K562 (cell line): Measurements from ENCODE around the gene KAZALD1. TPM values are rescaled to one million over a fixed set of nuclear protein-coding genes. Genes with fewer than 3 reads are reported as not detected.
A peak's percentile ranks its signal among the peaks of the same experiment; 100 is the strongest.

ENCODE experiments used
- ATAC-seq: fragments of 200-7000 bp; cut with Tn5 transposase; 3 replicates; pipeline ENCODE4 v1.9.1; 2020; ENCODE audit warnings: moderate library complexity
- BruUV-seq: library from RNA; stranded (reverse); fragments of 400-500 nt; replicated peaks from 2 replicates; lab custom pipeline; 2021; lab: Mats Ljungman, UMichigan
- CTCF ChIA-PET: fragments of 300-600 bp; formaldehyde crosslinking; extraction: SDS; loops from one replicate; lab custom pipeline; 2021; ENCODE audit warnings: low intra/inter-chr PET ratio; lab: Yijun Ruan, JAX
- POLR2A ChIA-PET: fragments of 300-600, 350-650 bp; sonication (Branson Sonifier 250); formaldehyde crosslinking; extraction: SDS; loops from one replicate; lab custom pipeline; 2021; ENCODE audit warnings: antibody characterized with exemption, inconsistent platforms; lab: Yijun Ruan, JAX
- DNase-seq, 4 experiments: peaks; one replicate each; pipeline versions ENCODE4 v3.0.0 to v3.0.0-alpha.2; 2011 to 2018; ENCODE audit warnings: low spot score in 3 of 4, mixed read lengths in 3 of 4; ENCODE audit errors: extremely low read depth in 1 of 4
- FAIRE-seq: peaks from 2 replicates; lab custom pipeline; 2011; peaks lifted over from hg19 to GRCh38; lab: Jason Lieb, UNC
- H2AFZ ChIP-seq: 2 replicates; pipeline ENCODE4 v1.6.0; 2011; ENCODE audit warnings: low read depth, low read length, control low read depth, inconsistent platforms
- H3K27ac ChIP-seq: fragments of 200-600 bp; 3 replicates; pipeline ENCODE4 v1.8.0; 2011; ENCODE audit warnings: low read depth, mild to moderate bottlenecking, control low read depth, inconsistent platforms, low read length, moderate library complexity, mixed read lengths; ENCODE audit errors: extremely low read depth
- H3K27me3 ChIP-seq, 2 experiments: fragments of 300-600 bp in 1 of 2; 2 replicates in 1 of 2; 3 replicates in 1 of 2; pipeline versions ENCODE4 v1.6.0 to v1.8.0; 2011; ENCODE audit warnings: inconsistent platforms in 2 of 2, low read length in 2 of 2, mild to moderate bottlenecking in 1 of 2, mixed read lengths in 1 of 2, moderate library complexity in 1 of 2; ENCODE audit not compliant: control insufficient read depth in 2 of 2, insufficient read depth in 2 of 2
- H3K36me3 ChIP-seq: fragments of 300-600 bp; 3 replicates; pipeline ENCODE4 v1.8.0; 2011; ENCODE audit warnings: mild to moderate bottlenecking, low read length, inconsistent platforms; ENCODE audit not compliant: control insufficient read depth, insufficient read depth
- H3K4me1 ChIP-seq, 2 experiments: fragments of 200-600 bp in 1 of 2; replicated peaks in 1 of 2; 2 replicates in 1 of 2; 3 replicates in 1 of 2; pipeline versions ENCODE4 v1.5.1 to v1.8.0; 2011; ENCODE audit warnings: inconsistent platforms in 2 of 2, low read length in 2 of 2, mild to moderate bottlenecking in 1 of 2, mixed read lengths in 1 of 2, moderate library complexity in 1 of 2; ENCODE audit not compliant: control insufficient read depth in 2 of 2, insufficient read depth in 2 of 2
- H3K4me2 ChIP-seq: 2 replicates; pipeline ENCODE4 v1.6.1; 2011; ENCODE audit warnings: low read length, control low read depth, inconsistent platforms, mixed read lengths; ENCODE audit not compliant: insufficient read depth
- H3K4me3 ChIP-seq: fragments of 200-600 bp; sonication (generic), shearing (Covaris generic); 2 replicates; pipeline ENCODE4 v1.5.1; 2016; ENCODE audit warnings: control low read depth, inconsistent platforms
- H3K79me2 ChIP-seq: fragments of 200-600 bp; 3 replicates; pipeline ENCODE4 v1.8.0; 2011; ENCODE audit warnings: low read length, inconsistent platforms; ENCODE audit not compliant: control insufficient read depth, insufficient read depth
- H3K9ac ChIP-seq, 2 experiments: 2 replicates each; pipeline versions ENCODE4 v1.6.0 to v1.6.1; 2011; ENCODE audit warnings: low read depth in 2 of 2, low read length in 2 of 2, control low read depth in 1 of 2, inconsistent platforms in 1 of 2, mild to moderate bottlenecking in 1 of 2, mixed read lengths in 1 of 2; ENCODE audit not compliant: insufficient read depth in 1 of 2
- H3K9me1 ChIP-seq: one replicate; pipeline ENCODE4 v1.6.0; 2011; ENCODE audit warnings: inconsistent platforms, mild to moderate bottlenecking, low read length, moderate library complexity; ENCODE audit not compliant: control insufficient read depth, insufficient read depth
- H3K9me3 ChIP-seq: replicated peaks from 2 replicates; pipeline ENCODE4 v1.5.1; 2011; ENCODE audit warnings: low read depth, low read length, inconsistent platforms; ENCODE audit not compliant: control insufficient read depth, insufficient read depth
- H4K20me1 ChIP-seq: replicated peaks from 2 replicates; pipeline ENCODE4 v1.6.1; 2011; ENCODE audit warnings: low read length, inconsistent platforms, mixed read lengths; ENCODE audit not compliant: control insufficient read depth, insufficient read depth
- E2F6 ChIP-seq, 2 experiments: IDR thresholded peaks; 2 replicates each; pipeline ENCODE4 v1.6.1; 2011; ENCODE audit warnings: borderline replicate concordance in 1 of 2, control low read depth in 1 of 2, low read depth in 1 of 2, low read length in 1 of 2, mild to moderate bottlenecking in 1 of 2, mixed read lengths in 1 of 2, moderate library complexity in 1 of 2; ENCODE audit not compliant: insufficient read depth in 1 of 2, insufficient read length in 1 of 2, poor library complexity in 1 of 2, severe bottlenecking in 1 of 2; ENCODE audit errors: extremely low read depth in 1 of 2
- PPARD ChIP-seq: fragments of 250-450 bp; sonication (Bioruptor Pico); IDR thresholded peaks from 2 replicates; pipeline ENCODE4 v1.8.0; 2022; ENCODE audit warnings: inconsistent platforms, mild to moderate bottlenecking, moderate library complexity
- ZNF175 ChIP-seq: fragments of 200-800 bp; sonication (Bioruptor generic); IDR thresholded peaks from 2 replicates; pipeline ENCODE4 v1.6.1; 2016; ENCODE audit warnings: low read depth, mild to moderate bottlenecking, missing genetic modification characterization, missing compliant biosample characterization
- ZNF583 ChIP-seq: fragments of 250-450 bp; sonication (Bioruptor Pico); IDR thresholded peaks from 2 replicates; pipeline ENCODE4 v1.4.0; 2020
- ZNF592 ChIP-seq: fragments of 450-650 bp; IDR thresholded peaks from 2 replicates; pipeline ENCODE4 v1.6.1; 2017; ENCODE audit warnings: antibody characterized with exemption, mild to moderate bottlenecking
- WGBS: fragments of 100-300 bp; shearing (Covaris generic); methylation state at CpG from one replicate; pipeline ENCODE4 v1.1.6; 2016; ENCODE audit warnings: low coverage, mixed read lengths; ENCODE audit not compliant: insufficient coverage; ENCODE audit errors: missing lambda C conversion rate; 5-methylcytosine and 5-hydroxymethylcytosine counted together
- in situ Hi-C: fragments of 300-500 bp; cut with MboI; formaldehyde crosslinking; loops from 4 replicates; pipeline ENCODE4 v1.15.0; 2018; ENCODE audit warnings: inconsistent platforms, mixed read lengths
- intact Hi-C: fragments of 100-400 bp; cut with micrococcal nuclease; formaldehyde crosslinking; loops from 2 replicates; pipeline ENCODE4 v1.14.2; 2022
- polyA plus RNA-seq, 8 experiments: library from polyadenylated mRNA; depleted of rRNA in 4 of 8; stranded (reverse) in 5 of 8; unstranded in 3 of 8; fragments of >200 nt; fragmentation: Nextera tagmentation in 2 of 8; fragmentation: Illumina TruSeq in 1 of 8; extraction: Ambion mirVana in 2 of 8; extraction: Trizol in 1 of 8; gene quantifications; 2 replicates each; pipeline versions ENCODE4 v1.2.1 to v1.2.3, GENCODE V29; 2011 to 2014; ENCODE audit warnings: inconsistent platforms in 1 of 8, missing spikeins in 1 of 8
- total RNA-seq, 7 experiments: library from RNA; depleted of rRNA in 6 of 7; stranded (reverse); fragments of >200 nt in 6 of 7; fragmentation: Illumina TruSeq in 2 of 7; extraction: Trizol in 2 of 7; gene quantifications; 2 replicates each; pipeline versions ENCODE4 v1.2.1 to v1.2.3, GENCODE V29; 2011 to 2021; ENCODE audit warnings: low replicate concordance in 1 of 7

The KAZALD1 gene
- total and polyA plus RNA-seq, 9 of the 15 experiments (the other 6 are each of a cell fraction or from before 2014, with no cell fraction given): 0.15 to 10.0 (median 4.9) TPM

GRCh38 chr10:101063050-101063525 lies 1.3 kb downstream of the KAZALD1 start:
- intact Hi-C loops: loop anchor here (10.0 kb wide), 2 partner anchors 48 to 992 kb away; partner anchors contain the start of gene ARMH3
- peaks cover 51% of the 10 kb centered on the region for H3K79me2 ChIP-seq
- CTCF ChIA-PET: interaction anchor here (0.8 to 0.9 kb wide), 2 partner anchors 22 to 69 kb away, joined by 3 read pairs; no protein-coding TSS in a partner anchor
- TF ChIP-seq ZNF583 (CRISPR knock-in tag) (peak; percentile 1; the same call in 1 of the 2 replicates), PPARD (CRISPR knock-in tag) (no peak), ZNF592 (0 out of 2 replicates have a peak, but pooled peaks have one; percentile 44), ZNF175 (0 out of 2 replicates have a peak, but pooled peaks have one; percentile 17), E2F6 (IDR thresholded peaks at IDR 0.05; ENCODE audit: borderline replicate concordance in 1 of 2, extremely low read depth in 1 of 2, insufficient read depth in 1 of 2, insufficient read length in 1 of 2, low read depth in 1 of 2, low read length in 1 of 2, poor library complexity in 1 of 2, severe bottlenecking in 1 of 2) (peak in 1 of 2 experiments; percentile 58)

More at GRCh38 chr10:101063050-101063525, 1.3 kb downstream of the KAZALD1 start:
- H4K20me1 ChIP-seq: no peaks in the 10 kb centered on the region
- 0 out of 3 replicates have a peak, but pooled peaks cover 2% of the 10 kb centered on the region for H3K36me3 ChIP-seq
- POLR2A ChIA-PET: interaction anchor here (0.6 to 1.8 kb wide), 6 partner anchors 11 to 32 kb away, joined by 3 to 7 read pairs (median 4); no protein-coding TSS in a partner anchor
- H3K27me3 ChIP-seq: no peaks in the 10 kb centered on the region
- no peaks in the 10 kb centered on the region for H3K9me3 ChIP-seq
- no peak for ATAC-seq
- H3K9me1 ChIP-seq: no peaks in the 10 kb centered on the region
- WGBS: 13% methylated on average over 7 of the region's 19 CpGs
- no TSS peak for BruUV-seq
- in situ Hi-C loops: no loop called here
- peak in 3 of 4 experiments; percentile 21 to 44 (median 30) for DNase-seq
- peak overlapping the region; percentile 53; the same call in 1 of the 2 replicates for H3K4me3 ChIP-seq
- H3K27ac ChIP-seq: peak overlapping the region; percentile 100
- FAIRE-seq: no peak
- H3K4me1 ChIP-seq: peaks cover 42 to 69% of the 10 kb centered on the region in 2 experiments
- peak overlapping the region; percentile 93 for H3K4me2 ChIP-seq
- H2AFZ ChIP-seq: peak overlapping the region; percentile 82
- H3K9ac ChIP-seq: peak overlapping the region; percentile 96 to 99
